ENCODE data around the gene CDCA3. TPM values are rescaled to one million over a fixed set of nuclear protein-coding genes. Genes with fewer than 3 reads are reported as not detected.

Gene CDCA3
- total and polyA plus RNA-seq, 4 donors: 1.3 to 4.1 (median 2.8) TPM

DNA sequence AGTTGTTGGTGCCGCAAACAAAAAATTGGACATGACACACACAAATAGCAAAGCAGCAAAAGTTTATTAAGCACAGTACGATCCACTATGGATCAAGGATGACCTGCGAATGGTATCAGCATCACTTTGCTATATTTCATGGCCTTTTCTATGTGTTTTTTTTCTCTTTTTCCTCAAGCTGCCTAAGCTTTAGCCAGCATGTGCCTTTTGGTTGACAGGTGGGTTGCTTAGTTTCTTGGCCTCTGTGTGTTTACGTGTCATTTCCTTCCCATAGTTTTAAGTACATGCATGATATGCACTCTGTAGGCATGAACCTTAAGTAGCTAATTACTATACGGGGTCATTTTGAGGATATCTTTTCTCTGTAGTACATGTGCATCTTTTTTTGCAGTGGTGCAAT, 51.9 kb downstream of the CDCA3 start:
- 88 to 89% methylated on average over 5 of the region's 5 CpGs for WGBS, 2 donors
- ATAC-seq (ENCODE audit: insufficient read depth, low FRiP score): no peak
- TF ChIP-seq, protein P1, sequence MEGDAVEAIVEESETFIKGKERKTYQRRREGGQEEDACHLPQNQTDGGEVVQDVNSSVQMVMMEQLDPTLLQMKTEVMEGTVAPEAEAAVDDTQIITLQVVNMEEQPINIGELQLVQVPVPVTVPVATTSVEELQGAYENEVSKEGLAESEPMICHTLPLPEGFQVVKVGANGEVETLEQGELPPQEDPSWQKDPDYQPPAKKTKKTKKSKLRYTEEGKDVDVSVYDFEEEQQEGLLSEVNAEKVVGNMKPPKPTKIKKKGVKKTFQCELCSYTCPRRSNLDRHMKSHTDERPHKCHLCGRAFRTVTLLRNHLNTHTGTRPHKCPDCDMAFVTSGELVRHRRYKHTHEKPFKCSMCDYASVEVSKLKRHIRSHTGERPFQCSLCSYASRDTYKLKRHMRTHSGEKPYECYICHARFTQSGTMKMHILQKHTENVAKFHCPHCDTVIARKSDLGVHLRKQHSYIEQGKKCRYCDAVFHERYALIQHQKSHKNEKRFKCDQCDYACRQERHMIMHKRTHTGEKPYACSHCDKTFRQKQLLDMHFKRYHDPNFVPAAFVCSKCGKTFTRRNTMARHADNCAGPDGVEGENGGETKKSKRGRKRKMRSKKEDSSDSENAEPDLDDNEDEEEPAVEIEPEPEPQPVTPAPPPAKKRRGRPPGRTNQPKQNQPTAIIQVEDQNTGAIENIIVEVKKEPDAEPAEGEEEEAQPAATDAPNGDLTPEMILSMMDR (IDR thresholded peaks at IDR 0.05; ENCODE audit: control extremely low read depth, extremely low read depth): no peak

More for the DNA sequence above, 51.9 kb downstream of the CDCA3 start:
- DNase-seq: no peak
- no peak overlapping the region for H3K9ac ChIP-seq (ENCODE audit: insufficient read depth in 1 of 2, low read length in 2 of 2)
- no peaks in the 10 kb centered on the region for H3K4me1 ChIP-seq (ENCODE audit: control insufficient read depth in 5 of 5, insufficient read depth in 5 of 5, low read length in 5 of 5)
- H3K4me3 ChIP-seq: no peak overlapping the region
- no peaks in the 10 kb centered on the region for H3K27me3 ChIP-seq (ENCODE audit: control insufficient read depth in 3 of 3, insufficient read depth in 3 of 3, low read length in 2 of 3)
- H3K36me3 ChIP-seq (ENCODE audit: control insufficient read depth in 4 of 4, insufficient read depth in 4 of 4, low read length in 4 of 4): peaks cover 0 to 31% (median 13%) of the 10 kb centered on the region in 4 donors
- H3K9me3 ChIP-seq (ENCODE audit: control insufficient read depth in 4 of 4, insufficient read depth in 3 of 4, low read length in 3 of 4): no peaks in the 10 kb centered on the region
- no peak overlapping the region for H3K27ac ChIP-seq (ENCODE audit: low read depth in 1 of 2, low read length in 1 of 2)

Other genes with a start within 250 kb of the CDCA3 start
- 100 to 1,000 TPM; 198 TPM for gene CHD4, start 243.9 kb downstream of the CDCA3 start, total RNA-seq
- 100 to 1,000 TPM in 1 of 2 donors, 10 to 100 TPM in 1; 82.0 to 182 TPM for gene CHD4, start 243.9 kb downstream of the CDCA3 start, polyA plus RNA-seq
- gene LPAR5, start 215.3 kb downstream of the CDCA3 start, total RNA-seq: 1 to 10 TPM; 1.9 to 2.8 TPM
- 1 to 10 TPM in 1 of 2 donors, under 1 TPM in 1; 0.51 to 1.2 TPM for gene LPAR5, start 215.3 kb downstream of the CDCA3 start, polyA plus RNA-seq
- 1 to 10 TPM; 1.6 to 6.1 TPM for gene ACRBP, start 203.9 kb downstream of the CDCA3 start, total RNA-seq
- gene ACRBP, start 203.9 kb downstream of the CDCA3 start, polyA plus RNA-seq: 1 to 10 TPM in 1 of 2 donors, under 1 TPM in 1; 0.93 to 8.7 TPM
- gene ING4, start 188.2 kb downstream of the CDCA3 start, total RNA-seq: 10 to 100 TPM; 22.4 to 74.3 TPM
- 10 to 100 TPM; 20.3 to 31.7 TPM for gene ING4, start 188.2 kb downstream of the CDCA3 start, polyA plus RNA-seq
- gene ZNF384, start 161.9 kb downstream of the CDCA3 start, total RNA-seq: 10 to 100 TPM; 29.2 to 50.8 TPM
- 10 to 100 TPM; 29.0 to 34.4 TPM for gene ZNF384, start 161.9 kb downstream of the CDCA3 start, polyA plus RNA-seq
- gene PIANP, start 150.5 kb downstream of the CDCA3 start, total RNA-seq: 1 to 10 TPM in 1 of 2 donors, under 1 TPM in 1; 0.25 to 1.4 TPM
- gene PIANP, start 150.5 kb downstream of the CDCA3 start, polyA plus RNA-seq: under 1 TPM; 0.23 to 0.37 TPM
- gene COPS7A, start 127.2 kb downstream of the CDCA3 start, total RNA-seq: 10 to 100 TPM; 40.1 to 74.7 TPM
- 10 to 100 TPM; 53.4 to 69.0 TPM for gene COPS7A, start 127.2 kb downstream of the CDCA3 start, polyA plus RNA-seq
- gene MLF2, start 98.1 kb downstream of the CDCA3 start, total RNA-seq: 100 to 1,000 TPM in 1 of 2 donors, 10 to 100 TPM in 1; 95.9 to 160 TPM
- gene MLF2, start 98.1 kb downstream of the CDCA3 start, polyA plus RNA-seq: 100 to 1,000 TPM; 169 to 171 TPM
- 100 to 1,000 TPM in 1 of 2 donors, 10 to 100 TPM in 1; 65.6 to 301 TPM for gene PTMS, start 84.9 kb downstream of the CDCA3 start, total RNA-seq
- 100 to 1,000 TPM; 196 to 801 TPM for gene PTMS, start 84.9 kb downstream of the CDCA3 start, polyA plus RNA-seq
- 1 to 10 TPM in 1 of 2 donors, under 1 TPM in 1; 0.82 to 1.7 TPM for gene LAG3, start 78.8 kb downstream of the CDCA3 start, total RNA-seq
- gene LAG3, start 78.8 kb downstream of the CDCA3 start, polyA plus RNA-seq: 1 to 10 TPM; 1.2 to 1.7 TPM
- gene CD4, start 61.8 kb downstream of the CDCA3 start, total RNA-seq: 10 to 100 TPM; 60.6 to 83.7 TPM
- 10 to 100 TPM; 20.6 to 45.5 TPM for gene CD4, start 61.8 kb downstream of the CDCA3 start, polyA plus RNA-seq
- gene GPR162, start 29.5 kb downstream of the CDCA3 start, total RNA-seq: 10 to 100 TPM; 23.4 to 36.0 TPM
- gene GPR162, start 29.5 kb downstream of the CDCA3 start, polyA plus RNA-seq: 10 to 100 TPM; 22.8 to 24.6 TPM
- 10 to 100 TPM; 16.1 to 23.3 TPM for gene P3H3, start 22.9 kb downstream of the CDCA3 start, total RNA-seq
- 10 to 100 TPM in 1 of 2 donors, 1 to 10 TPM in 1; 9.3 to 12.2 TPM for gene P3H3, start 22.9 kb downstream of the CDCA3 start, polyA plus RNA-seq
- gene GNB3, start 10.4 kb downstream of the CDCA3 start, total RNA-seq: 1 to 10 TPM; 1.3 to 3.3 TPM
- 1 to 10 TPM; 1.2 to 2.0 TPM for gene GNB3, start 10.4 kb downstream of the CDCA3 start, polyA plus RNA-seq
- gene USP5, start 864 bp upstream of the CDCA3 start, total RNA-seq: 10 to 100 TPM; 35.3 to 92.1 TPM
- gene USP5, start 864 bp upstream of the CDCA3 start, polyA plus RNA-seq: 10 to 100 TPM; 24.8 to 38.1 TPM
- 100 to 1,000 TPM; 256 to 507 TPM for gene TPI1, start 16.2 kb upstream of the CDCA3 start, total RNA-seq
- 1,000 to 10,000 TPM in 1 of 2 donors, 100 to 1,000 TPM in 1; 362 to 1,097 TPM for gene TPI1, start 16.2 kb upstream of the CDCA3 start, polyA plus RNA-seq
- 10 to 100 TPM; 25.3 to 37.5 TPM for gene SPSB2, start 22.0 kb upstream of the CDCA3 start, total RNA-seq
- 10 to 100 TPM; 21.0 to 39.8 TPM for gene SPSB2, start 22.0 kb upstream of the CDCA3 start, polyA plus RNA-seq
- 10 to 100 TPM; 48.7 to 61.0 TPM for gene LRRC23, start 53.5 kb upstream of the CDCA3 start, total RNA-seq
- gene LRRC23, start 53.5 kb upstream of the CDCA3 start, polyA plus RNA-seq: 10 to 100 TPM; 29.6 to 35.5 TPM
- gene ENO2, start 63.3 kb upstream of the CDCA3 start, total RNA-seq: 10 to 100 TPM; 14.4 to 41.9 TPM
- 10 to 100 TPM; 26.8 to 34.8 TPM for gene ENO2, start 63.3 kb upstream of the CDCA3 start, polyA plus RNA-seq
- gene ATN1, start 76.7 kb upstream of the CDCA3 start, total RNA-seq: 100 to 1,000 TPM in 1 of 2 donors, 10 to 100 TPM in 1; 72.1 to 113 TPM
- 10 to 100 TPM; 63.5 to 87.5 TPM for gene ATN1, start 76.7 kb upstream of the CDCA3 start, polyA plus RNA-seq
- not detected for gene RNU7-1, start 92.5 kb upstream of the CDCA3 start, total RNA-seq
- not detected for gene RNU7-1, start 92.5 kb upstream of the CDCA3 start, polyA plus RNA-seq
- 100 to 1,000 TPM in 1 of 2 donors, 10 to 100 TPM in 1; 92.9 to 196 TPM for gene C12orf57, start 92.7 kb upstream of the CDCA3 start, total RNA-seq
- gene C12orf57, start 92.7 kb upstream of the CDCA3 start, polyA plus RNA-seq: 100 to 1,000 TPM; 370 to 437 TPM
- gene PTPN6, start 100.1 kb upstream of the CDCA3 start, total RNA-seq: 100 to 1,000 TPM in 1 of 2 donors, 10 to 100 TPM in 1; 38.2 to 140 TPM
- gene PTPN6, start 100.1 kb upstream of the CDCA3 start, polyA plus RNA-seq: 100 to 1,000 TPM; 201 to 222 TPM
- 100 to 1,000 TPM; 103 to 154 TPM for gene PHB2, start 119.4 kb upstream of the CDCA3 start, total RNA-seq
- 100 to 1,000 TPM; 129 to 149 TPM for gene PHB2, start 119.4 kb upstream of the CDCA3 start, polyA plus RNA-seq
- gene EMG1, start 119.6 kb upstream of the CDCA3 start, total RNA-seq: 10 to 100 TPM; 25.2 to 56.3 TPM
- 10 to 100 TPM; 38.6 to 42.0 TPM for gene EMG1, start 119.6 kb upstream of the CDCA3 start, polyA plus RNA-seq
- 10 to 100 TPM; 60.0 to 78.6 TPM for gene LPCAT3, start 167.2 kb upstream of the CDCA3 start, total RNA-seq
- gene LPCAT3, start 167.2 kb upstream of the CDCA3 start, polyA plus RNA-seq: 10 to 100 TPM; 45.4 to 52.4 TPM
- 100 to 1,000 TPM; 253 to 291 TPM for gene C1S, start 209.4 kb upstream of the CDCA3 start, total RNA-seq
- gene C1S, start 209.4 kb upstream of the CDCA3 start, polyA plus RNA-seq: 100 to 1,000 TPM; 148 to 252 TPM
- gene C1R, start 241.2 kb upstream of the CDCA3 start, total RNA-seq: 100 to 1,000 TPM; 268 to 525 TPM
- gene C1R, start 241.2 kb upstream of the CDCA3 start, polyA plus RNA-seq: 100 to 1,000 TPM; 416 to 452 TPM